ENCODE data around the gene SYCP2L.
"Not testable (repeated sequence)": the region's sequence is repeated elsewhere in the genome, so short reads cannot be mapped to it uniquely, and the experiment has no call there.

SYCP2L gene

GRCh38 chr6:10954590-10955010 is 67.7 kb downstream of the SYCP2L start:
- in situ Hi-C loops (cut with MboI; ENCODE audit: low sequenced_read_pairs) = no loop called here

- in situ Hi-C loops (cut with MboI; ENCODE audit: low sequenced_read_pairs) = no loop called here
Observed at GRCh38 chr6:10956776-10957175, 69.9 kb downstream of the SYCP2L start.

GRCh38 chr6:10957414-10957886 is 70.6 kb downstream of the SYCP2L start:
- in situ Hi-C loops (cut with MboI; ENCODE audit: low sequenced_read_pairs) = no loop called here

GRCh38 chr6:10960171-10960570 is 73.3 kb downstream of the SYCP2L start:
- in situ Hi-C loops (cut with MboI; ENCODE audit: low sequenced_read_pairs) = no loop called here

- in situ Hi-C loops (cut with MboI; ENCODE audit: low sequenced_read_pairs) = no loop called here
Observed at GRCh38 chr6:10961837-10962236, 75.0 kb downstream of the SYCP2L start.

GRCh38 chr6:10962673-10963072 is 75.8 kb downstream of the SYCP2L start:
- in situ Hi-C loops (cut with MboI; ENCODE audit: low sequenced_read_pairs) = no loop called here

GRCh38 chr6:10963113-10963512 is 76.3 kb downstream of the SYCP2L start:
- in situ Hi-C loops (cut with MboI; ENCODE audit: low sequenced_read_pairs) = no loop called here

- in situ Hi-C loops (cut with MboI; ENCODE audit: low sequenced_read_pairs) = no loop called here
Observed at GRCh38 chr6:10964684-10965083, 77.8 kb downstream of the SYCP2L start.

GRCh38 chr6:10968776-10969175 is 81.9 kb downstream of the SYCP2L start:
- in situ Hi-C loops (cut with MboI; ENCODE audit: low sequenced_read_pairs) = no loop called here

- in situ Hi-C loops (cut with MboI; ENCODE audit: low sequenced_read_pairs) = no loop called here
Observed at GRCh38 chr6:10970731-10971130, 83.9 kb downstream of the SYCP2L start.

- in situ Hi-C loops (cut with MboI; ENCODE audit: low sequenced_read_pairs) = no loop called here
Observed at GRCh38 chr6:10972196-10972595, 85.3 kb downstream of the SYCP2L start.

- in situ Hi-C loops (cut with MboI; ENCODE audit: low sequenced_read_pairs) = no loop called here
Observed at GRCh38 chr6:10976571-10976970, 89.7 kb downstream of the SYCP2L start.

- in situ Hi-C loops (cut with MboI; ENCODE audit: low sequenced_read_pairs) = no loop called here
Observed at GRCh38 chr6:10977231-10977968, 90.5 kb downstream of the SYCP2L start.

GRCh38 chr6:10979603-10980002 is 92.8 kb downstream of the SYCP2L start:
- in situ Hi-C loops (cut with MboI; ENCODE audit: low sequenced_read_pairs) = no loop called here

GRCh38 chr6:10981409-10981808 is 94.6 kb downstream of the SYCP2L start:
- in situ Hi-C loops (cut with MboI; ENCODE audit: low sequenced_read_pairs) = no loop called here

GRCh38 chr6:10984959-10985358 is 98.1 kb downstream of the SYCP2L start:
- in situ Hi-C loops (cut with MboI; ENCODE audit: low sequenced_read_pairs) = not testable (repeated sequence)

- in situ Hi-C loops (cut with MboI; ENCODE audit: low sequenced_read_pairs) = no loop called here
Observed at GRCh38 chr6:10989587-10989986, 102.7 kb downstream of the SYCP2L start.

- in situ Hi-C loops (cut with MboI; ENCODE audit: low sequenced_read_pairs) = no loop called here
Observed at GRCh38 chr6:10991115-10991514, 104.3 kb downstream of the SYCP2L start.

GRCh38 chr6:10993896-10994295 is 107.0 kb downstream of the SYCP2L start:
- in situ Hi-C loops (cut with MboI; ENCODE audit: low sequenced_read_pairs) = no loop called here

GRCh38 chr6:10995114-10995707 is 108.4 kb downstream of the SYCP2L start:
- in situ Hi-C loops (cut with MboI; ENCODE audit: low sequenced_read_pairs) = no loop called here

- in situ Hi-C loops (cut with MboI; ENCODE audit: low sequenced_read_pairs) = no loop called here
Observed at GRCh38 chr6:10999994-11000393, 113.1 kb downstream of the SYCP2L start.

- in situ Hi-C loops (cut with MboI; ENCODE audit: low sequenced_read_pairs) = no loop called here
Observed at GRCh38 chr6:11002176-11002575, 115.3 kb downstream of the SYCP2L start.
